Renal cortical epithelial cell (primary cell): ENCODE results near the gene SLC2A4RG. TPM values are rescaled to one million over a fixed set of nuclear protein-coding genes. Genes with fewer than 3 reads are reported as not detected.
"Not testable (repeated sequence)": the region's sequence is repeated elsewhere in the genome, so short reads cannot be mapped to it uniquely, and the experiment has no call there.

Experiments
- DNase-seq: peaks from one replicate; pipeline ENCODE4 v3.0.0-alpha.2; 2011; ENCODE audit warnings: low read depth
- total RNA-seq: library from RNA; depleted of rRNA; stranded (reverse); fragments of >200 nt; gene quantifications from 2 replicates; pipeline ENCODE4 v1.2.3, GENCODE V29; 2014

Gene SLC2A4RG
- total RNA-seq, 1 donor from 2014 or later = 31.5 TPM

DNA sequence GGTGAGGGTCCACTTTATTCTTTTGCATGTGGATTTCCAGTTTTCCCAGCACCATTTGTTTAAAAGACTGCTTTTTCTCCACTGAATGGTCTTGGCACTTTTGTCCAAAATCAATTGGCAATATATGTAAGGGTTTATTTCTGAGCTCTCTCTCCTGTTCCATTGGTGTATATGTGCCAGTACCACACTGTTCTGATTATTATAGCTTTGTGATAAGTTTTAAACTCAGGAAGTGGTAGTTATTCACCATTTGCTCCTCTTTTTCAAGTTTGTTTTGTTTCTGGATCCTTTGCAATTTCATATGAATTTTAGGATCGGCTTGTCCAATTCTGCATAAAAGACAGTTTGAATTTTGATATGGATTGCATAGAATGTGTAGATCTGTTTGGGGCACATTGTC lies 27.4 kb upstream of the SLC2A4RG start:
- no peak for DNase-seq

GRCh38 chr20:63714858-63715257 lies 24.7 kb upstream of the SLC2A4RG start:
- DNase-seq = no peak

DNA sequence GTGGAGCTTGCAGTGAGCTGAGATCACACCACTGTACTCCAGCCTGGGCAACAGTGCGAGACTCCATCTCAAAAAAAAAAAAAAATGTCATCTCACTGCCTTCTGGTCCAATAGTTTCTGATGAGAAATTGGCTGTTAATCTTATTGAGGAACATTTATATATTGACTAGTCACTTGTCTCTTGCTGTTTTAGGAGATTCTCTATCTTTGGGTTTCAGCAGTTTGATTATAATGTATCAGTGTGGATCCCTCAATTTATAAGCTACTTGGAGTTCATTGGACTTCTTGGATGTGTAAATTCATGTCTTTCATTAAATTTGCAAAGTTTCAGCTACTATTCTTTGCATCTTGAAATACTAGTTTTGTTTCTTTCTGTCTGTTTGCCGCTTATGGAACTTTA lies 20.6 kb upstream of the SLC2A4RG start:
- no peak for DNase-seq

- DNase-seq = not testable (repeated sequence)
Measured at GRCh38 chr20:63722967-63723622, 16.5 kb upstream of the SLC2A4RG start.

- DNase-seq = not testable (repeated sequence)
Measured at GRCh38 chr20:63730189-63730733, 9.3 kb upstream of the SLC2A4RG start.

DNA sequence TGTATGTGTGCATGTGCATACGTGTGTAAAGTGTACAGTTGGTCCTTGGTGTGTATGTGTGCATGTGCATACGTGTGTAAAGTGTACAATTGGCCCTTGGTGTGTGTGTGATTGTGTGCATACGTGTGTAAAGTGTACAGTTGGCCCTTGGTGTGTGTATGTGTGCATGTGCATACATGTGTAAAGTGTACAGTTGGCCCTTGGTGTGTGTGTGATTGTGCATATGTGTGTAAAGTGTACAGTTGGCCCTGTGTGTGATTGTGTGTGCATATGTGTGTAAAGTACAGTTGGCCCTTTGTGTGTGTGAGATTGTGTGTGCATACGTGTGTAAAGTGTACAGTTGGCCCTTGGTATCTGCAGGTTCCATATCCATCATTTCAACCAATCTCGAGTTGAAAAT lies 8.2 kb upstream of the SLC2A4RG start:
- DNase-seq = no peak

- no peak for DNase-seq
Measured at GRCh38 chr20:63732118-63733095, 7.2 kb upstream of the SLC2A4RG start.

DNA sequence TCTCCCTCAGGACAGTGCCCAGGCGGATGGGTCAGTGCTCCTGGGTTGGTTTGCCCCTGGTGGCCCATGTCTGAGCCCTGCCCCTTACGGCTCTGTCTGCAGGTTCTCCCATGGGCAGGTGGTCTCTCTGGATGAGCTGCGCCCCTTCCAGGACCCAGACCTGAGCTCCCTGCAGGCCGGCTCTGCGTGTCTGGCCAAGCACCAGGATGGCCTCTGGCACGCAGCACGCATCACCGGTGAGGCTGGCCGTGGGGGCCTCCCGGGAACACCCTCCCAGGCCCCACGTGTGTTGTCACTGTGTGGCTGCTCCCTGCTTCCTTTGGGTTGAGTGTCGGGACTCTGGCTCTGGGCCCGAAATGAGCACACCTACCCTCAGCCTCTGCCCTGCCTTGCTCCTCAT lies 6.5 kb upstream of the SLC2A4RG start:
- DNase-seq = no peak

- DNase-seq = no peak
Measured at GRCh38 chr20:63733579-63734081, 5.9 kb upstream of the SLC2A4RG start.

GRCh38 chr20:63734111-63734945 lies 5.2 kb upstream of the SLC2A4RG start:
- DNase-seq = no peak

- no peak for DNase-seq
Measured at GRCh38 chr20:63734946-63735858, 4.4 kb upstream of the SLC2A4RG start.

GRCh38 chr20:63735859-63736718 lies 3.5 kb upstream of the SLC2A4RG start, which contains the start of gene LIME1:
Gene LIME1 (plus strand): TSS chr20:63736664. CDS start chr20:63737550, 886 bp downstream.
- DNase-seq = no peak

- DNase-seq = no peak
Measured at GRCh38 chr20:63736893-63737694, 2.5 kb upstream of the SLC2A4RG start.

- DNase-seq = no peak
Measured at GRCh38 chr20:63737695-63737944, 2.0 kb upstream of the SLC2A4RG start.

DNA sequence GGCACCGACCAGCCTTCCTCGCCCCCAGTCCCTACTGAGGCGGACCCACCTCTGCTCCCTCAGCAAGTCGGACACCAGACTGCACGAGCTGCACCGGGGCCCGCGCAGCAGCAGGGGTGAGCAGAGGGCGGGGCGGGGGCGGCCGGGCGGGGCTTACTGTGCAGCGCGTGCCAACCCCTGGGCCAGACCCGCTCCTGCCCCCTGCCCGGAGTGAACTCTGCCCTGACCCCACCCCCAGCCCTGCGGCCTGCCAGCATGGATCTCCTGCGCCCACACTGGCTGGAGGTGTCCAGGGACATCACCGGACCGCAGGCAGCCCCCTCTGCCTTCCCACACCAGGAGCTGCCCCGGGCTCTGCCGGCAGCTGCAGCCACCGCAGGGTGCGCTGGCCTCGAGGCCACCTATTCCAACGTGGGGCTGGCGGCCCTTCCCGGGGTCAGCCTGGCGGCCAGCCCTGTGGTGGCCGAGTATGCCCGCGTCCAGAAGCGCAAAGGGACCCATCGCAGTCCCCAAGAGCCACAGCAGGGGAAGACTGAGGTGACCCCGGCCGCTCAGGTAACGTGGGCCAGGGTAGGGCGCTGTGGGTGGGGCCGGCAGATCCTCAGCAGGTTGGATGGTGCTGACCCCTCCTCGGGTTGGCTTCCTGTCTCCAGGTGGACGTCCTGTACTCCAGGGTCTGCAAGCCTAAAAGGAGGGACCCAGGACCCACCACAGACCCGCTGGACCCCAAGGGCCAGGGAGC lies 1.5 kb upstream of the SLC2A4RG start:
- DNase-seq = no peak

DNA sequence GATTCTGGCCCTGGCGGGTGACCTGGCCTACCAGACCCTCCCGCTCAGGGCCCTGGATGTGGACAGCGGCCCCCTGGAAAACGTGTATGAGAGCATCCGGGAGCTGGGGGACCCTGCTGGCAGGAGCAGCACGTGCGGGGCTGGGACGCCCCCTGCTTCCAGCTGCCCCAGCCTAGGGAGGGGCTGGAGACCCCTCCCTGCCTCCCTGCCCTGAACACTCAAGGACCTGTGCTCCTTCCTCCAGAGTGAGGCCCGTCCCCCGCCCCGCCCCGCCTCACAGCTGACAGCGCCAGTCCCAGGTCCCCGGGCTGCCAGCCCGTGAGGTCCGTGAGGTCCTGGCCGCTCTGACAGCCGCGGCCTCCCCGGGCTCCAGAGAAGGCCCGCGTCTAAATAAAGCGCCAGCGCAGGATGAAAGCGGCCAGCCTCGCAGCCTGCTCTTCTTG lies 868 bp upstream of the SLC2A4RG start:
- peak; percentile 7 for DNase-seq

DNA sequence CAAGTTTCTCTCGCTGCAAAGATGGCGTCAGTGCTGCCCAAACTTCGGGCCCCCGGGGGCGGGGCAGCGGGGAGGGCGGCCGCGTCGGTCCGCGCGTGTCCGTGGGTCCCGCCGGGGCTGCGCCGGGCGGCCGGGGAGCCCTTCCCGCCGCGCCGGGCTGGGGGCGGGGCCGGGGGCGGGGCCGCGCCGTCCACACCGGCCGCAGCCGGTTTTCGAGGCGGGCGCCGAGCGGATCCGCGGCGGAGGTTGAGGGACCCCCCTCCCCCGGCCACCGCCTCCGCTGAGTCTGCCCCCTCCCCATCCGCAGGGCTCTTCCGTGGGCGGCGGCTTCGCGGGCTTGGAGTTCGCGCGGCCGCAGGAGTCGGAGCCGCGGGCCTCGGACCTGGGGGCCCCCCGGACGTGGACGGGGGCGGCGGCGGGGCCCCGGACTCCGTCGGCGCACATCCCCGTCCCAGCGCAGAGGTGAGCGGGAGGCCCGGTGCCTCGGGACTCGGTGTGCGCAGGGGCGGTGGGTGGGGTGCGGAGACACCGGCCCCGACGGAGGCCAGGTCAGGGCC lies 572 bp downstream of the SLC2A4RG start:
- DNase-seq = no peak
